Inferior parietal cortex (tissue), 1 donor: Measurements from ENCODE around the gene CRNKL1.
A peak's percentile ranks its signal among the peaks of the same experiment; 100 is the strongest.
"Not testable (repeated sequence)": the region's sequence is repeated elsewhere in the genome, so short reads cannot be mapped to it uniquely, and the experiment has no call there.

Source experiments
- DNase-seq: peaks from one replicate; pipeline ENCODE4 v3.0.0-alpha.2; 2016; ENCODE audit errors: extremely low spot score

The CRNKL1 gene

GRCh38 chr20:20010639-20011500 lies 41.4 kb downstream of the CRNKL1 start:
- DNase-seq = peak; percentile 66

GRCh38 chr20:20009784-20010253 lies 42.4 kb downstream of the CRNKL1 start:
- DNase-seq = no peak

GRCh38 chr20:20005342-20005741 lies 46.9 kb downstream of the CRNKL1 start:
- no peak for DNase-seq

- DNase-seq = not testable (repeated sequence)
Measured at GRCh38 chr20:20003955-20004322, 48.3 kb downstream of the CRNKL1 start.

GRCh38 chr20:20003031-20003954 lies 49.0 kb downstream of the CRNKL1 start:
- DNase-seq = peak; percentile 63

- no peak for DNase-seq
Measured at GRCh38 chr20:20002101-20002998, 49.9 kb downstream of the CRNKL1 start.

GRCh38 chr20:20000211-20000968 lies 51.9 kb downstream of the CRNKL1 start:
- no peak for DNase-seq

GRCh38 chr20:19998990-19999705 lies 53.1 kb downstream of the CRNKL1 start:
- no peak for DNase-seq

- no peak for DNase-seq
Measured at GRCh38 chr20:19996917-19997316, 55.3 kb downstream of the CRNKL1 start.

GRCh38 chr20:19996222-19996621 lies 56.0 kb downstream of the CRNKL1 start:
- no peak for DNase-seq

GRCh38 chr20:19995220-19995863 lies 56.9 kb downstream of the CRNKL1 start:
- peak; percentile 86 for DNase-seq

GRCh38 chr20:19993958-19994669 lies 58.2 kb downstream of the CRNKL1 start:
- no peak for DNase-seq

GRCh38 chr20:19992996-19993908 lies 59.0 kb downstream of the CRNKL1 start:
- DNase-seq = no peak

- no peak for DNase-seq
Measured at GRCh38 chr20:19991854-19992253, 60.4 kb downstream of the CRNKL1 start.

- no peak for DNase-seq
Measured at GRCh38 chr20:19991308-19991707, 61.0 kb downstream of the CRNKL1 start.

- DNase-seq = no peak
Measured at GRCh38 chr20:19990850-19991249, 61.4 kb downstream of the CRNKL1 start.

- no peak for DNase-seq
Measured at GRCh38 chr20:19987046-19987445, 65.2 kb downstream of the CRNKL1 start.

GRCh38 chr20:19986419-19986818 lies 65.8 kb downstream of the CRNKL1 start:
- no peak for DNase-seq
